Ovary (tissue), 3 donors: ENCODE results near the gene FBLN2.

Source experiments
- EP300 ChIP-seq: sonication (generic); formaldehyde crosslinking; IDR thresholded peaks from one replicate; pipeline ENCODE4 v1.6.1; 2017; ENCODE audit warnings: antibody characterized with exemption
- TF ChIP-seq, protein P1 (sequence below), 3 donors: fragments of 450-650 bp in 2 of 3; fragments of 200-600 bp in 1 of 3; IDR thresholded peaks; one replicate each; pipeline versions ENCODE4 v1.5.1 to v1.8.0; 2016 to 2022; ENCODE audit warnings: antibody characterized with exemption in 3 of 3, mild to moderate bottlenecking in 1 of 3
- donor health status: DM: no; HTN: no; CAD: no.

DNA sequence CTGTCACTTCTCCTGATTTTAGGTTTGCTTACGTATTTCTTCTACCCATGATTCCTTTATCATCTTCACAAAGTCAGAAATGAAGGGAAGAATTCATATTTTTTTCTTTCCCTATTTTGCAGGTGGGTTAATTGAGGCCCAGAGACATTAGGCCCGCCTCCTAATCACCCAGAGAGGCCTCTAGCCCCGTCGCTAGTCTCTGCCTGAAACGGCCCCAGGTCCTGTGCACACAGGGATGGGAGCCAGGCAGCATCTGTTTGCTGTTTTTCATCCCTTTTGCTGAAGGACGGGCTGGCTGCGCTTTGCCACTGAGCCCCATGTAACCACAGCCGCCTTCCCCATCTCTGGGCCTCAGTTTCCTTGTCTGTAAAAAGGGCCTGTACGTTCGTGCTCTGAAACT, 135.9 kb downstream of the FBLN2 start:
- TF ChIP-seq, protein P1, sequence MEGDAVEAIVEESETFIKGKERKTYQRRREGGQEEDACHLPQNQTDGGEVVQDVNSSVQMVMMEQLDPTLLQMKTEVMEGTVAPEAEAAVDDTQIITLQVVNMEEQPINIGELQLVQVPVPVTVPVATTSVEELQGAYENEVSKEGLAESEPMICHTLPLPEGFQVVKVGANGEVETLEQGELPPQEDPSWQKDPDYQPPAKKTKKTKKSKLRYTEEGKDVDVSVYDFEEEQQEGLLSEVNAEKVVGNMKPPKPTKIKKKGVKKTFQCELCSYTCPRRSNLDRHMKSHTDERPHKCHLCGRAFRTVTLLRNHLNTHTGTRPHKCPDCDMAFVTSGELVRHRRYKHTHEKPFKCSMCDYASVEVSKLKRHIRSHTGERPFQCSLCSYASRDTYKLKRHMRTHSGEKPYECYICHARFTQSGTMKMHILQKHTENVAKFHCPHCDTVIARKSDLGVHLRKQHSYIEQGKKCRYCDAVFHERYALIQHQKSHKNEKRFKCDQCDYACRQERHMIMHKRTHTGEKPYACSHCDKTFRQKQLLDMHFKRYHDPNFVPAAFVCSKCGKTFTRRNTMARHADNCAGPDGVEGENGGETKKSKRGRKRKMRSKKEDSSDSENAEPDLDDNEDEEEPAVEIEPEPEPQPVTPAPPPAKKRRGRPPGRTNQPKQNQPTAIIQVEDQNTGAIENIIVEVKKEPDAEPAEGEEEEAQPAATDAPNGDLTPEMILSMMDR (IDR thresholded peaks at IDR 0.05), result no peak
- TF ChIP-seq EP300, result no peak
